HepG2 (cell line): ENCODE measurements around the gene ACTR1A.

Experiments used
- EP300 ChIP-seq, 3 experiments: sonication (generic) in 1 of 3; formaldehyde crosslinking in 1 of 3; IDR thresholded peaks; 2 replicates each; pipeline versions ENCODE4 v1.5.1 to v1.6.1; 2011 to 2020; ENCODE audit warnings: low read depth in 2 of 3, low read length in 2 of 3, borderline replicate concordance in 1 of 3, improper control_type of control experiment in 1 of 3, mild to moderate bottlenecking in 1 of 3, missing genetic modification reagents in 1 of 3, moderate library complexity in 1 of 3
- EZH2 ChIP-seq: conservative IDR thresholded peaks from 2 replicates; pipeline ENCODE4 v1.6.1; 2012; ENCODE audit warnings: mild to moderate bottlenecking, low read depth, low read length, moderate library complexity
- MIER3 ChIP-seq: IDR thresholded peaks from 2 replicates; pipeline ENCODE4 v1.6.1; 2016; ENCODE audit warnings: missing compliant biosample characterization, borderline replicate concordance
- POLR2AphosphoS5 ChIP-seq: IDR thresholded peaks from 2 replicates; pipeline ENCODE4 v1.6.1; 2012; ENCODE audit warnings: low read depth, low read length
- SP1 ChIP-seq, 2 experiments: fragments of 450-650 bp in 1 of 2; sonication (generic) in 1 of 2; formaldehyde crosslinking in 1 of 2; IDR thresholded peaks; 2 replicates each; pipeline versions ENCODE4 v1.4.0 to v1.6.1; 2016 to 2020; ENCODE audit warnings: missing genetic modification reagents in 1 of 2
- ZIK1 ChIP-seq: sonication (generic); formaldehyde crosslinking; IDR thresholded peaks from 2 replicates; pipeline ENCODE4 v1.5.0; 2020; ENCODE audit warnings: mild to moderate bottlenecking, low read depth, missing genetic modification reagents, borderline replicate concordance
- TF ChIP-seq, protein P1 (sequence below): sonication (generic); formaldehyde crosslinking; IDR thresholded peaks from 2 replicates; pipeline ENCODE4 v1.5.0; 2020; ENCODE audit warnings: missing genetic modification reagents, mild to moderate bottlenecking, borderline replicate concordance
- TF ChIP-seq, protein P2 (sequence below): sonication (generic); formaldehyde crosslinking; IDR thresholded peaks from 2 replicates; pipeline ENCODE4 v1.5.0; 2020; ENCODE audit warnings: mild to moderate bottlenecking, missing genetic modification reagents, moderate library complexity

DNA sequence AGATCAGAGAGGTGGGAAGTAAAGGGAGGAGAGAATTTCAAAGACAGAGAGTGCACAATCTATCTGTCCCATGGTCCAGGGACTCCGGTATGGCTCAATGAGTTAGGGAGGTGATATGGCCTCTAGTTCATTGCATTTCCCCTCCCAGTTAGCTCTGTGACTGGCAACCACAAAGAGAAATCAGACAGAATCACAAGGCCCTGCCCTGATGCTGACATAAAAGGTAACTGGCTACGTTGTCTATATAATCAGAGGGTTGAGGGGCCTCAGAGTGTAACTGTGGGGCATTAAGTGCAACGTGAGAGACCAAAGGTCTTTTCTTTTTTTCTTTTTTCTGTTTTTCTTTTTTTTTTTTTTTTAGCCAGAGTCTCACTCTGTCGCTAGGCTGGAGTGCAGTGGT is 43.9 kb downstream of the ACTR1A start:
- TF ChIP-seq EZH2 (no peak), EP300 (IDR thresholded peaks at IDR 0.05; ENCODE audit: low read depth in 2 of 2, low read length in 2 of 2) (no peak), EP300 (CRISPR knock-in tag; IDR thresholded peaks at IDR 0.05; ENCODE audit: borderline replicate concordance) (no peak), MIER3 (CRISPR knock-in tag) (no peak), SP1 (IDR thresholded peaks at IDR 0.05) (no peak), SP1 (CRISPR knock-in tag; IDR thresholded peaks at IDR 0.05) (no peak), POLR2AphosphoS5 (no peak), ZIK1 (CRISPR knock-in tag) (no peak)
- TF ChIP-seq, protein P1, sequence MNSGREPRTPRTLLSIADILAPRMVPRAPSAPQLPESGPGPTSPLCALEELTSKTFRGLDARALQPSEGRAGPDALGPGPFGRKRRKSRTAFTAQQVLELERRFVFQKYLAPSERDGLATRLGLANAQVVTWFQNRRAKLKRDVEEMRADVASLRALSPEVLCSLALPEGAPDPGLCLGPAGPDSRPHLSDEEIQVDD (CRISPR knock-in tag), result no peak
- TF ChIP-seq, protein P2, sequence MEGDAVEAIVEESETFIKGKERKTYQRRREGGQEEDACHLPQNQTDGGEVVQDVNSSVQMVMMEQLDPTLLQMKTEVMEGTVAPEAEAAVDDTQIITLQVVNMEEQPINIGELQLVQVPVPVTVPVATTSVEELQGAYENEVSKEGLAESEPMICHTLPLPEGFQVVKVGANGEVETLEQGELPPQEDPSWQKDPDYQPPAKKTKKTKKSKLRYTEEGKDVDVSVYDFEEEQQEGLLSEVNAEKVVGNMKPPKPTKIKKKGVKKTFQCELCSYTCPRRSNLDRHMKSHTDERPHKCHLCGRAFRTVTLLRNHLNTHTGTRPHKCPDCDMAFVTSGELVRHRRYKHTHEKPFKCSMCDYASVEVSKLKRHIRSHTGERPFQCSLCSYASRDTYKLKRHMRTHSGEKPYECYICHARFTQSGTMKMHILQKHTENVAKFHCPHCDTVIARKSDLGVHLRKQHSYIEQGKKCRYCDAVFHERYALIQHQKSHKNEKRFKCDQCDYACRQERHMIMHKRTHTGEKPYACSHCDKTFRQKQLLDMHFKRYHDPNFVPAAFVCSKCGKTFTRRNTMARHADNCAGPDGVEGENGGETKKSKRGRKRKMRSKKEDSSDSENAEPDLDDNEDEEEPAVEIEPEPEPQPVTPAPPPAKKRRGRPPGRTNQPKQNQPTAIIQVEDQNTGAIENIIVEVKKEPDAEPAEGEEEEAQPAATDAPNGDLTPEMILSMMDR (CRISPR knock-in tag), result no peak
